Measurements from ENCODE around the gene SYMPK.
"Not testable (repeated sequence)": the region's sequence is repeated elsewhere in the genome, so short reads cannot be mapped to it uniquely, and the experiment has no call there.

SYMPK gene

GRCh38 chr19:45804140-45804958, 58.6 kb downstream of the SYMPK start:
- DNase-seq (ENCODE audit: low spot score), result no peak

- DNase-seq (ENCODE audit: low spot score), result no peak
These were observed 61.3 kb downstream of the SYMPK start for GRCh38 chr19:45801603-45802175.

DNA sequence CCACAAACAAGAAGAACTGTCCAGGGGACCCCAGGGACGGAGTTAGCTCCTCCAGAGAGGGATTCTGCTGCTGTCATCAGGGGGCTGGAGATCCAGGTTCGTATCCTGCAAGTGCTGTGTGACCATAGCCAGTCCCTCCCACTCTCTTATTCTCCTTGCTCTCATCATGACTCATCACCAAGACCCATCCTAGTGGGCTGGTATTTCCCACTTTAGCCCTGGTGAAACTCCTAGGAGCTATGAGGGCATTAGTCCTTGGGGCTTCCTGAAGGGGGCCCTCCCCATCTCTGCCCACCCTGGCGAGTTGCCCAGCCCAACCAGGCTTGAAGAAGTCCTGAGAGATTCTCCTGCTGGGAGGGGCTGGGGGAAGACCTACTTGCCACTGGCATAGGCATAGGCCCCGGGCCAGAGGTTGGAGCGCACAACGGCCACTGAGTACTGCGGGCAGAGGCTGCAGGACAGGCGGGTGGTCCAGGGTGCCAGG, 62.8 kb downstream of the SYMPK start:
- no peak for DNase-seq (ENCODE audit: low spot score)

GRCh38 chr19:45799541-45799940, 63.4 kb downstream of the SYMPK start:
- DNase-seq (ENCODE audit: low spot score), result not testable (repeated sequence)

DNA sequence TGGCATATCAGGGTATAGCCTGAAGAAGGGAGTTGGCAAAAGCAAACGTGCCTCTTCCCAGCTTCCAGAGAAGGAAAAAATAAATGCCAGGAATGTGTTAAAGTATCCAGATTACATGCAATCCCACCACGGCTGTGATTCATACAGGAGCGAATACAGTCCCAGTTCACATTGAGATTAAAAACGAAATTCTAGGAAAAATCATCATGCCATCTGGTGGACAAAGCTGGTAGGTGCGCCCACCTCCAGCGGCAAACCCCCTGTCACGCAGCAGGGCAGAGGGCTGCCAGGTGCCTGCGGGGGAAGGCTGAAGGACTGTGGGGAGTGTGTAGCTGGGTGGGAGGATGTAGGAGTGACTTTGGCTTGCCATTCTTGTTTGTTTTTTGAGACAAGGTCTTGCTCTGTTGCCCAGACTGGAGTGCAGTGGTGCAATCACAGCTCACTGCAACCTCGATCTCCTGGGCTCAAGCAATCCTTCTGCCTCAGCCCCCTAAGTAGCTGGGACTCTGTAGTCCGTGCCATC, 63.9 kb downstream of the SYMPK start:
- peak; percentile 85 for DNase-seq (ENCODE audit: low spot score)

GRCh38 chr19:45794627-45795026, 68.3 kb downstream of the SYMPK start:
- no peak for DNase-seq (ENCODE audit: low spot score)

- no peak for DNase-seq (ENCODE audit: low spot score)
These were observed 69.1 kb downstream of the SYMPK start for GRCh38 chr19:45793876-45794275.

GRCh38 chr19:45793178-45793564, 69.8 kb downstream of the SYMPK start:
- DNase-seq (ENCODE audit: low spot score), result no peak

- peak; percentile 96 for DNase-seq (ENCODE audit: low spot score)
These were observed 70.3 kb downstream of the SYMPK start, which contains the start of gene DMWD for GRCh38 chr19:45792470-45793177. Gene DMWD (minus strand): TSS chr19:45792845. CDS start chr19:45792756, 89 bp downstream.

DNA sequence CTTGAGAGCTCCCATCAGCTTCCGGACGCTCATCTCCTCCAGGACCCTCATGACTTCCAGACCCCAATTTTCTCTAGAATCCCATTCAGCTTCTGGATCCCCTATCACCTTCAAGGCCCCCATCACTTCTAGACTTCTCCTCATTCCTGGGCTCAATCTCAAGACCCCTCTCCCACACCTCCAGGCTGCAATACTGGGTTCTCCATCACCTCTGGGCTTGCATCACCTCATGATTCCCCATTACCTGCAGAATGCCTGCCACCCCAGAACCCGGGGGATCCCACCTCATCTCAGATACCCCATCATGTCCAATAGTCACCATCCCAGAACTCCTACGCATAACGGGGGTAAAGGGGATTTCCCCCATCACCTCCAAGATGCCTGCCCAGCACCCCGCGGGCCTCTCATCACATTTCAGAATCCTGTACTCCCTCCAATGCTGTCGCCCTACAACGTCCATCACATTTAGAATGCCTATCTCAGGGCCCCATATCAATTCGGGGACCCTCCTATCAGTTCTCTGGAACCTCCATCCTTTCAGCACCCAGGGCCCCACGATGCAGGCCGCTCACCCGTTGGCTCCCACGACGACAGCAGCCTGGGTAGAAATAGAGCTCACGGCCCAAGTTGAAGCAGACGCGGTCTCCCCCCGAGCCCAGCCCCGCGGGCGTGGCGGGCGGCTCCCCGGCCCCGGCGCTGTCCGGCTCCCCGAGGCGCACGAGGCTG, 71.0 kb downstream of the SYMPK start:
- no peak for DNase-seq (ENCODE audit: low spot score)

- DNase-seq (ENCODE audit: low spot score), result no peak
These were observed 72.0 kb downstream of the SYMPK start for GRCh38 chr19:45790942-45791341.

DNA sequence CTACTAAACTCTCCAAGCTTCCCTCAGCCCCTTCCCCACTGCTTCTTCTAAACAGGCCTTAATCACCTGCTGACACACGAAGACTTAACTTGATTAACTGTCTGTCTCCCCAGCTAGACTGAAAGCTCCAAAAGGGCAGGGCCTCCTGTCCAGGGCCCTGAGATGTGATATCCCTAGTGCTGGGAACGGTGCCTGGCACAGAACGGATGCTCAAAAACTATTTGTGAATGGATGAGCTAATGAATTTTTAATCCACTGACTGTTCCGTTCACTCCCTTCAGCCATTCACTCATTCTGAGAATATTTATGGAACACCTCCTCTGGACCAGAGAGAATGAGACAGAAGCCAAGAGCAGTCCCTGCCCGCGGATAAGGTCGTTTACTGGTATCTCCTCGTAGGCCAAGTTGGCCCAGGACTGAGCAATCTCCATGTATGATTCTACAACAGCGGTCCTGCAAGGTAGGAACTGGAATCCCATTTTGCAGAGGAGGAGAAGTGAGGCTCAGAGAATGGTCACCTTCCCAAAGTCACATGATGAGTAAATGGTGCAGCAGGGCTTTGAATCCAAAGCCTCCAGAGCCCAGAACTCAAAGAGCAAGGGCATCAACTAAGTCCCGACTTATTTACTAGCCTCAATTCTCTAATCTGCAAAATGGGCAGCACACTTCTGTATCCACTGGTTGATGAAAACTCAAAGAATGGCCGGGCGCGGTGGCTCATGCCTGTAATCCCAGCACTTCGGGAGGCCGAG, 73.7 kb downstream of the SYMPK start:
- no peak for DNase-seq (ENCODE audit: low spot score)

- DNase-seq (ENCODE audit: low spot score), result no peak
These were observed 76.4 kb downstream of the SYMPK start for GRCh38 chr19:45786533-45786894.

DNA sequence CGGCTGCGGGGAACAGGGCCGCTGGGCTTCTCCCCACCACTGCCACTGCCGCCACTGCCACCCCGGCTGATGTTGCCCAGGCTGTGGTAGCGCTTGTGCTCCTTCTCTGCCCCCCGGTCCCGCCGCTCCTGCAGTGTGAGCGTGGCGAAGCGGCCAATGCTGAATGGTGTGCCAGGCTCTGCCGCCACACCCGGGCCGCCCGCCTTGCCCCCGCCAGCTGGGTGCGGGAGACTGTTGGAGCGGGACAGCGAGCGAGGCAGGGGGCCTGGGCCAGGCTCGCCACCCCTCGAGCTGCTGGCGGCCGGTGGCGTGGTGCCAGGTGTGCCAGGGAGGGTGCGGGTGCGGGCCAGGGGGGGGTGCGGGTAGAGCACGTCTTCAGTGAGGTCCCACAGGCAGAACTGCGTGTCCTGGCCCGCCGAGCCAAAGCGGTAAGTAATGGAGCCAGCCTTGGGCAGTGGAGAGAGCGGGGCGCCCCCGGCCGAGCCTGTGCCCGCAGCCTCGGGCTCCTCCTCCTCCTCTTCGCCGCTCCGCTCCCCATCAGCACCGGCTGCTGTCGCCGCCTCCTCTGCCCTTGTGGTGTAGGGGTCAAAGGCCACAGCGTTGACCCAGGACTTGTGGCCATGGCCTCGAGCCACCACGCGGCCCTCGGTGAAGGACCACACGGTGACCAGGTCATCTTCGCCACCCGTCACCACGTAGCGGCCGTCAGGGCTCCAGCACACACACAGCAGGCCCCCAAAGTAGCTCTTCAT, 77.0 kb downstream of the SYMPK start:
- DNase-seq (ENCODE audit: low spot score), result no peak

GRCh38 chr19:45785097-45785496, 77.8 kb downstream of the SYMPK start:
- no peak for DNase-seq (ENCODE audit: low spot score)

DNA sequence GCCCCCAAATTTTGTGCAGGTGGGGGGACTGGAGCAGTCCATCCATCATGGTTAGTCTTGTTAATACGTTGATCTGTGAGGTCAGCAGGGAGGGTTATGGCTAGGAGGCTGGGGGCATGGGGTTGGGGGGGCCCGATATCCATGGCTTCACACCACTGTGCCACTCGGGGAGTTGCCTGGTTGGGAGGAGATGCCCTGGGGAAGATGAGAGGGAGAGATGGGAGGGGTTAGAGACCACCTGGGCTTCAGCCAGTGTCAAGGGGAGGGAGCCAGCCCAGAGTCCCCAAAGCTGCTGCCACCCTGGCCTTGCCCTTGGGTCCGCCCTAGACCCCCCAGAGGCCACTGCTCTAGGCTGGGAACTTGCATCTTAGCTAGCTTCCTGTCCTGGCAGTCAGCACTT, 78.9 kb downstream of the SYMPK start:
- DNase-seq (ENCODE audit: low spot score), result no peak

DNA sequence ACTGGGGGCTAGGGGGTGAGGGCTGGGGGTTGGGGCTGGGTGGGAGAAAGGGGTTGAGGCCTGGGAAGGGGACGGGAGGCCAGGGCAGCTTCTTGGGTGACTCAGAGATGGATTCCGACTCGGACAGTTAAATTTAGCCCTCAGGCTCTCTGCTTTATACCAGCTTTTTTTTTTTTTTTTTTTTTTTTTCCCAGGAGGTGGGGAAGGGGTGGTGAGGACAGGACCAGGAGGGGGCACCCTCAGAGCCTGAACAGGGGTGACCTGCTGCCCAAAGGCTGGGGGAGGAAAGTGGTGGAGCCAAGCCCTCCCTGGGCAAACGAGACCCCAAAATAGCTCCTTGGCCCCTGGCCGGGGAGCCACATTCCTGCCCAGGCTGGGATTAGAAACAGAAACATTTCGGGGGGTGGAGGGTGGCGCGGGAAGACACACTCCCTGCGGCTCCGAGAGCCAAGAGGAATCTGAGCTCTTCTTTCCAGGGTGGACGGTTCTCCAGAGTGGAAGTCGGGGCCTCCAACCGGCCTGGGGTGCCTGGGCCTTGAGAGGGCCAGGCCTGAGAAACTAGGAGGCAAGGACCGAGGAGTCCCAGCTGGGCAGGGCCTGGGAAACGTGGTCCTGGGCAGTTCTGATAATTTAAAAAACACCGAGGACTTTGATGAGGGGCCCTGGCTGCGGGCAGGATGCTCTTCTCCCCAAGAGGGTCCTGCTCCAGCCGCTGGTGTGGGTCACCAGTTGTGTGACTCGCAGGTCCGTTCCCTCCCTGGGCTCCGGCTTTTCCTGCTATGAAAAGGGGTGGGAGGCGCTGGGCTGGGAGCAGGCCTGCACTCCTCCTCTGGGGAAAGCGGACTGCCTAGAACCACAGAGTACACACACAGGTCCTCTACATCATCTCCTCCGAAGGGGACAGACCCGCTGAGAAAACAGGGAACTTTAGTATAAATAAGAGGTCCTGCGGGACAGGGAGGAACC, 79.8 kb downstream of the SYMPK start:
- no peak for DNase-seq (ENCODE audit: low spot score)

DNA sequence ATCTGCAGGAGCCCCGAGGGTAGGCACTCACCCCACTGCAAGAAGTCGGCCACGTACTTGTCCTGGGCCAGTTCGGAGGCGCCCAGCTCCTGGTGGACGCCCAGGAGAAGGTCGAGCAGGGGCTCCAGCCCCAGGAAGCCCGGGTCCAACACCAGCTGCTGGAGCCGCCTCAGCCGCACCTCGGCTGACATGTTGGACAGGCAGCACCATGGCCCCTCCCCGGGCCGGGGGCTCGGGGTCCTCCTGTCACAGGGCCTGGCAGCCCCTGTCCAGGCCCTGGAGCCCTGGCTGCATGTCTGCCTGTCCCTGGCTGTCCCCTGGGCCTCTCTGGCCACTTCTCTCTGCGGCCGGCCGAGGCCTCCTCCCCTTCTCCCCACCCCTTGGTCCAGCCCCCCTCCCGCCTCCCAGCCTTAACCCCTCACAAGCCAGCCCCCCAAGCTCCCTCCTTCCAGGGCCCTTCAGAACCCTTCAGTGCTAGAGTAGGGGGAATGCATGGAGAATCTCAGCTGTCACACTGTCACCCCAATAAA, 80.7 kb downstream of the SYMPK start, which contains the start of gene DMPK:
TSS of gene DMPK (minus strand) at position 329 of the 530 bp plus-strand sequence. CDS start at position 191, 138 bp downstream.
- DNase-seq (ENCODE audit: low spot score), result no peak
